Panc1 (cell line): Measurements from ENCODE around the gene CDCA7L. TPM values are rescaled to one million over a fixed set of nuclear protein-coding genes. Genes with fewer than 3 reads are reported as not detected.

ENCODE experiments used
- ATAC-seq: fragments of 200-7000 bp; cut with Tn5 transposase; 2 replicates; pipeline ENCODE4 v1.9.1; 2020; ENCODE audit warnings: mild to moderate bottlenecking, moderate library complexity
- BruUV-seq: library from RNA; stranded (reverse); fragments of 400-500 nt; replicated peaks from 2 replicates; lab custom pipeline; 2021; lab: Mats Ljungman, UMichigan
- CTCF ChIA-PET: fragments of 300-600 bp; sonication (Branson Sonifier 250); formaldehyde crosslinking; loops from one replicate; lab custom pipeline; 2022; ENCODE audit warnings: antibody characterized with exemption; lab: Charles Lee
- POLR2A ChIA-PET: fragments of 300-600 bp; sonication (Branson Sonifier 250); formaldehyde crosslinking; loops from one replicate; lab custom pipeline; 2022; ENCODE audit warnings: antibody characterized with exemption; lab: Charles Lee
- DNase-seq: peaks from one replicate; pipeline ENCODE4 v3.0.0-alpha.2; 2010; ENCODE audit warnings: low read depth, low spot score
- H3K27ac ChIP-seq: 2 replicates; pipeline ENCODE4 v1.5.1; 2011; ENCODE audit warnings: mild to moderate bottlenecking, low read length, inconsistent platforms
- H3K27me3 ChIP-seq: fragments of 200-500 bp; sonication (Bioruptor generic); 2 replicates; pipeline ENCODE4 v1.6.0; 2014; ENCODE audit warnings: low read length, inconsistent platforms; ENCODE audit not compliant: control insufficient read depth, insufficient read depth
- H3K36me3 ChIP-seq: fragments of 200-500 bp; sonication (Bioruptor generic); 2 replicates; pipeline ENCODE4 v1.5.1; 2014; ENCODE audit warnings: inconsistent platforms, mild to moderate bottlenecking, low read length, moderate library complexity; ENCODE audit not compliant: control insufficient read depth, insufficient read depth
- H3K4me1 ChIP-seq: 2 replicates; pipeline ENCODE4 v1.5.1; 2011; ENCODE audit warnings: inconsistent platforms, mild to moderate bottlenecking, low read length, moderate library complexity; ENCODE audit not compliant: control insufficient read depth, insufficient read depth
- H3K4me3 ChIP-seq, 2 experiments: 2 replicates each; pipeline ENCODE4 v1.5.1; 2011 to 2012; ENCODE audit warnings: low read depth in 2 of 2, low read length in 2 of 2, mild to moderate bottlenecking in 2 of 2, inconsistent platforms in 1 of 2, moderate library complexity in 1 of 2
- H3K9me3 ChIP-seq: fragments of 200-500 bp; sonication (Bioruptor generic); 2 replicates; pipeline ENCODE4 v1.5.1; 2014; ENCODE audit warnings: low read depth, mild to moderate bottlenecking, inconsistent platforms, low read length, moderate library complexity; ENCODE audit not compliant: control insufficient read depth, insufficient read depth
- CTCF ChIP-seq: fragments of 450-650 bp; IDR thresholded peaks from 2 replicates; pipeline ENCODE4 v1.5.1; 2017; ENCODE audit warnings: mild to moderate bottlenecking
- POLR2AphosphoS5 ChIP-seq: IDR thresholded peaks from 2 replicates; pipeline ENCODE4 v1.6.1; 2012; ENCODE audit warnings: mild to moderate bottlenecking, low read depth, low read length, moderate library complexity
- REST ChIP-seq, 2 experiments: IDR thresholded peaks; 2 replicates each; pipeline ENCODE4 v1.6.1; 2011 to 2012; ENCODE audit warnings: low read depth in 2 of 2, control low read depth in 1 of 2, low read length in 1 of 2, mild to moderate bottlenecking in 1 of 2, moderate library complexity in 1 of 2; ENCODE audit not compliant: insufficient read depth in 1 of 2
- SIN3A ChIP-seq: IDR thresholded peaks from 2 replicates; pipeline ENCODE4 v1.6.1; 2012; ENCODE audit warnings: low read depth, mild to moderate bottlenecking, low read length, moderate library complexity, borderline replicate concordance; ENCODE audit not compliant: insufficient read depth
- TCF7L2 ChIP-seq: IDR thresholded peaks from 2 replicates; pipeline ENCODE4 v1.6.1; 2011; ENCODE audit warnings: mild to moderate bottlenecking, low read depth, low read length, inconsistent platforms
- in situ Hi-C: cut with HindIII; loops from 2 replicates; pipeline ENCODE4 v1.10.0; 2016; ENCODE audit warnings: low sequenced_read_pairs, low pct_unique_long_range_greater_than_20kb
- intact Hi-C: fragments of 100-400 bp; cut with micrococcal nuclease; formaldehyde crosslinking; loops from one replicate; pipeline ENCODE4 v1.10.0; 2022; ENCODE audit not compliant: unreplicated experiment
- total RNA-seq: library from RNA; stranded (reverse); gene quantifications from one replicate; pipeline ENCODE4 v1.2.1, GENCODE V29; 2021; ENCODE audit not compliant: unreplicated experiment

The CDCA7L gene
- total RNA-seq, 1 experiment from 2014 or later = 46.1 TPM

- no TSS peak for BruUV-seq
- in situ Hi-C loops (no loop called here), intact Hi-C loops (no loop called here)
- TF ChIP-seq CTCF (no peak), REST (IDR thresholded peaks at IDR 0.05; ENCODE audit: insufficient read depth in 1 of 2, low read depth in 2 of 2, low read length in 1 of 2) (no peak), SIN3A (no peak), TCF7L2 (no peak), POLR2AphosphoS5 (no peak)
- no peaks in the 10 kb centered on the region for H3K36me3 ChIP-seq
- ChIA-PET CTCF (no interaction called here), POLR2A (no interaction called here)
- no peak for ATAC-seq
- no peak overlapping the region for H3K27ac ChIP-seq
- no peaks in the 10 kb centered on the region for H3K4me1 ChIP-seq
- no peaks in the 10 kb centered on the region for H3K9me3 ChIP-seq
- no peak overlapping the region for H3K4me3 ChIP-seq
- DNase-seq = no peak
- no peaks in the 10 kb centered on the region for H3K27me3 ChIP-seq
Observed at GRCh38 chr7:21966271-21966670, 20.6 kb upstream of the CDCA7L start.

GRCh38 chr7:21965291-21965690 lies 19.6 kb upstream of the CDCA7L start:
- ChIA-PET CTCF (no interaction called here), POLR2A (no interaction called here)
- Histone ChIP-seq H3K4me1 (no peaks in the 10 kb centered on the region), H3K9me3 (no peaks in the 10 kb centered on the region), H3K36me3 (no peaks in the 10 kb centered on the region), H3K27me3 (no peaks in the 10 kb centered on the region), H3K27ac (no peak overlapping the region), H3K4me3 (no peak overlapping the region)
- in situ Hi-C loops (no loop called here), intact Hi-C loops (no loop called here)
- DNase-seq = no peak
- no peak for TF ChIP-seq TCF7L2
- ATAC-seq = no peak
- BruUV-seq = no TSS peak

GRCh38 chr7:21962677-21963076 lies 17.0 kb upstream of the CDCA7L start:
- no peak overlapping the region for H3K27ac ChIP-seq
- H3K36me3 ChIP-seq = no peaks in the 10 kb centered on the region
- POLR2A ChIA-PET = no interaction called here
- H3K4me3 ChIP-seq = no peak overlapping the region
- no peak for ATAC-seq
- CTCF ChIA-PET = no interaction called here
- no TSS peak for BruUV-seq
- intact Hi-C loops = no loop called here
- no peak for TF ChIP-seq CTCF
- no peak for TF ChIP-seq TCF7L2
- TF ChIP-seq REST (IDR thresholded peaks at IDR 0.05; ENCODE audit: insufficient read depth in 1 of 2, low read depth in 2 of 2, low read length in 1 of 2) = no peak
- no peak for TF ChIP-seq SIN3A
- TF ChIP-seq POLR2AphosphoS5 = no peak
- H3K9me3 ChIP-seq = no peaks in the 10 kb centered on the region
- no peaks in the 10 kb centered on the region for H3K4me1 ChIP-seq
- H3K27me3 ChIP-seq = no peaks in the 10 kb centered on the region
- in situ Hi-C loops = no loop called here
- DNase-seq = no peak
